ENCODE data around the gene ARHGDIG. TPM values are rescaled to one million over a fixed set of nuclear protein-coding genes. Genes with fewer than 3 reads are reported as not detected.
"Not testable (repeated sequence)": the region's sequence is repeated elsewhere in the genome, so short reads cannot be mapped to it uniquely, and the experiment has no call there.

Gene ARHGDIG
- total RNA-seq, 2 donors from 2014 or later: not detected

- DNase-seq (ENCODE audit: low spot score in 2 of 2) (peak; percentile 46 to 84), ATAC-seq (peak; percentile 56 to 69)
- no peaks in the 10 kb centered on the region for H3K36me3 Mint-ChIP-seq
- H3K9me3 Mint-ChIP-seq: no peaks in the 10 kb centered on the region
- H3K27ac Mint-ChIP-seq: peak overlapping the region in 1 of 2 donors; percentile 55
Observed at GRCh38 chr16:324451-325334, 44.3 kb downstream of the ARHGDIG start.

- DNase-seq (ENCODE audit: low spot score in 2 of 2): no peak
- Mint-ChIP-seq H3K27ac (peak overlapping the region in 1 of 2 donors; percentile 55), H3K36me3 (no peaks in the 10 kb centered on the region), H3K9me3 (no peaks in the 10 kb centered on the region)
- no peak for ATAC-seq
Observed at GRCh38 chr16:325375-326145, 45.2 kb downstream of the ARHGDIG start.

- Mint-ChIP-seq H3K27ac (no peak overlapping the region), H3K36me3 (no peaks in the 10 kb centered on the region), H3K9me3 (no peaks in the 10 kb centered on the region)
- no peak for DNase-seq (ENCODE audit: low spot score in 2 of 2)
- no peak for ATAC-seq
Observed at GRCh38 chr16:330741-331140, 50.4 kb downstream of the ARHGDIG start.

GRCh38 chr16:331181-331814 is 50.9 kb downstream of the ARHGDIG start:
- not testable (repeated sequence) for H3K36me3 Mint-ChIP-seq; ATAC-seq; H3K27ac Mint-ChIP-seq; DNase-seq (ENCODE audit: low spot score in 2 of 2); H3K9me3 Mint-ChIP-seq

Other genes starting within 250 kb of the ARHGDIG start
- 10 to 100 TPM; 40.6 to 44.3 TPM for gene POLR3K, start 227.0 kb upstream of the ARHGDIG start, total RNA-seq
- gene SNRNP25, start 226.8 kb upstream of the ARHGDIG start, total RNA-seq: 10 to 100 TPM; 47.6 to 53.4 TPM
- gene RHBDF1, start 208.0 kb upstream of the ARHGDIG start, total RNA-seq: under 1 TPM; 0.23 to 0.47 TPM
- 10 to 100 TPM; 32.6 to 65.6 TPM for gene MPG, start 202.4 kb upstream of the ARHGDIG start, total RNA-seq
- gene NPRL3, start 141.9 kb upstream of the ARHGDIG start, total RNA-seq: 10 to 100 TPM; 27.4 to 51.3 TPM
- not detected for gene HBZ, start 127.9 kb upstream of the ARHGDIG start, total RNA-seq
- gene HBM, start 114.6 kb upstream of the ARHGDIG start, total RNA-seq: not detected
- not detected for gene HBA2, start 107.7 kb upstream of the ARHGDIG start, total RNA-seq
- not detected for gene HBA1, start 103.9 kb upstream of the ARHGDIG start, total RNA-seq
- gene HBQ1, start 100.1 kb upstream of the ARHGDIG start, total RNA-seq: 1 to 10 TPM in 1 of 2 donors, not detected in 1; 2.1 TPM
- gene LUC7L, start 51.1 kb upstream of the ARHGDIG start, total RNA-seq: 10 to 100 TPM; 66.1 to 88.3 TPM
- 10 to 100 TPM in 1 of 2 donors, 1 to 10 TPM in 1; 3.8 to 11.5 TPM for gene FAM234A, start 45.8 kb upstream of the ARHGDIG start, total RNA-seq
- gene RGS11, start 4.6 kb upstream of the ARHGDIG start, total RNA-seq: under 1 TPM in 1 of 2 donors, not detected in 1; 0.14 TPM
- gene PDIA2, start 2.6 kb downstream of the ARHGDIG start, total RNA-seq: not detected
- gene AXIN1, start 72.1 kb downstream of the ARHGDIG start, total RNA-seq: 10 to 100 TPM; 21.4 to 22.8 TPM
- 10 to 100 TPM; 77.9 to 97.7 TPM for gene MRPL28, start 89.9 kb downstream of the ARHGDIG start, total RNA-seq
- gene PGAP6, start 101.4 kb downstream of the ARHGDIG start, total RNA-seq: 10 to 100 TPM; 18.5 to 46.1 TPM
- 10 to 100 TPM; 15.6 to 58.4 TPM for gene NME4, start 116.6 kb downstream of the ARHGDIG start, total RNA-seq
- gene DECR2, start 121.3 kb downstream of the ARHGDIG start, total RNA-seq: 10 to 100 TPM; 12.6 to 14.6 TPM
- 10 to 100 TPM; 18.6 to 32.0 TPM for gene RAB11FIP3, start 145.1 kb downstream of the ARHGDIG start, total RNA-seq
- 10 to 100 TPM; 55.5 to 76.5 TPM for gene CAPN15, start 247.1 kb downstream of the ARHGDIG start, total RNA-seq

Measured in activated naive CD4-positive, alpha-beta T cell treated with anti-CD3 and anti-CD28 coated beads, Interleukin-2, amount 50 U/mL, for 72 hours (primary cell).